ENCODE data around the gene PAFAH1B1.

The PAFAH1B1 gene

GRCh38 chr17:2631211-2631610 is 37.8 kb downstream of the PAFAH1B1 start:
- POLR2A ChIA-PET: no interaction called here
- no peak for TF ChIP-seq CTCF (IDR thresholded peaks at IDR 0.05; ENCODE audit: insufficient read depth, low read length, missing control alignments)
- H3K4me3 ChIP-seq (ENCODE audit: low read depth, low read length): no peak overlapping the region
- no peak for DNase-seq (ENCODE audit: low read depth, low spot score)
- CTCF ChIA-PET: no interaction called here

GRCh38 chr17:2634361-2634960 is 41.0 kb downstream of the PAFAH1B1 start:
- no peak for DNase-seq (ENCODE audit: low read depth, low spot score)
- no peak for TF ChIP-seq CTCF (IDR thresholded peaks at IDR 0.05; ENCODE audit: insufficient read depth, low read length, missing control alignments)
- POLR2A ChIA-PET: no interaction called here
- CTCF ChIA-PET: no interaction called here
- no peak overlapping the region for H3K4me3 ChIP-seq (ENCODE audit: low read depth, low read length)

GRCh38 chr17:2635241-2635640 is 41.8 kb downstream of the PAFAH1B1 start:
- TF ChIP-seq CTCF (IDR thresholded peaks at IDR 0.05; ENCODE audit: insufficient read depth, low read length, missing control alignments): no peak
- H3K4me3 ChIP-seq (ENCODE audit: low read depth, low read length): no peak overlapping the region
- DNase-seq (ENCODE audit: low read depth, low spot score): no peak
- ChIA-PET POLR2A (no interaction called here), CTCF (no interaction called here)

- CTCF ChIA-PET: no interaction called here
Observed at GRCh38 chr17:2635675-2636074, 42.2 kb downstream of the PAFAH1B1 start.

GRCh38 chr17:2636169-2636930 is 42.9 kb downstream of the PAFAH1B1 start:
- no peak overlapping the region for H3K4me3 ChIP-seq (ENCODE audit: low read depth, low read length)
- ChIA-PET CTCF (no interaction called here), POLR2A (no interaction called here)
- no peak for DNase-seq (ENCODE audit: low read depth, low spot score)
- TF ChIP-seq CTCF (IDR thresholded peaks at IDR 0.05; ENCODE audit: insufficient read depth, low read length, missing control alignments): no peak

More at GRCh38 chr17:2635675-2636074, 42.2 kb downstream of the PAFAH1B1 start:
- no peak overlapping the region for H3K4me3 ChIP-seq (ENCODE audit: low read depth, low read length)
- no peak for DNase-seq (ENCODE audit: low read depth, low spot score)
- TF ChIP-seq CTCF (IDR thresholded peaks at IDR 0.05; ENCODE audit: insufficient read depth, low read length, missing control alignments): no peak
- POLR2A ChIA-PET: no interaction called here

GRCh38 chr17:2637422-2637821 is 44.0 kb downstream of the PAFAH1B1 start:
- ChIA-PET CTCF (no interaction called here), POLR2A (no interaction called here)
- TF ChIP-seq CTCF (IDR thresholded peaks at IDR 0.05; ENCODE audit: insufficient read depth, low read length, missing control alignments): no peak
- DNase-seq (ENCODE audit: low read depth, low spot score): no peak
- no peak overlapping the region for H3K4me3 ChIP-seq (ENCODE audit: low read depth, low read length)
